Measurements from ENCODE around the gene KCNQ2. TPM values are rescaled to one million over a fixed set of nuclear protein-coding genes. Genes with fewer than 3 reads are reported as not detected.
"Not testable (repeated sequence)": the region's sequence is repeated elsewhere in the genome, so short reads cannot be mapped to it uniquely, and the experiment has no call there.

Gene KCNQ2
- total RNA-seq, 1 experiment from 2014 or later = 0.38 TPM

- intact Hi-C loops (cut with micrococcal nuclease; ENCODE audit: unreplicated experiment) = no loop called here
- CTCF ChIA-PET = interaction anchor here (1.0 kb wide), 1 partner anchor 20 kb away, joined by 4 read pairs; no protein-coding TSS in a partner anchor
- no peak for DNase-seq
- peaks cover 46% of the 10 kb centered on the region for H3K36me3 Mint-ChIP-seq (ENCODE audit: insufficient read depth, unreplicated experiment)
- H3K4me1 Mint-ChIP-seq (ENCODE audit: low read depth, unreplicated experiment) = no peaks in the 10 kb centered on the region
- no peaks in the 10 kb centered on the region for H3K9me3 Mint-ChIP-seq (ENCODE audit: low read depth, unreplicated experiment)
- H3K27me3 Mint-ChIP-seq (ENCODE audit: unreplicated experiment) = peaks cover 10% of the 10 kb centered on the region
- no TSS peak for BruUV-seq (replicated peaks)
- peak overlapping the region; percentile 95 for H3K4me3 Mint-ChIP-seq (ENCODE audit: low read depth, unreplicated experiment)
- TF ChIP-seq CTCF (IDR thresholded peaks at IDR 0.05; ENCODE audit: unreplicated experiment) = peak; percentile 20
- H3K27ac Mint-ChIP-seq (ENCODE audit: unreplicated experiment) = no peak overlapping the region
These were observed 45.2 kb upstream of the KCNQ2 start for GRCh38 chr20:63517376-63518309.

DNA sequence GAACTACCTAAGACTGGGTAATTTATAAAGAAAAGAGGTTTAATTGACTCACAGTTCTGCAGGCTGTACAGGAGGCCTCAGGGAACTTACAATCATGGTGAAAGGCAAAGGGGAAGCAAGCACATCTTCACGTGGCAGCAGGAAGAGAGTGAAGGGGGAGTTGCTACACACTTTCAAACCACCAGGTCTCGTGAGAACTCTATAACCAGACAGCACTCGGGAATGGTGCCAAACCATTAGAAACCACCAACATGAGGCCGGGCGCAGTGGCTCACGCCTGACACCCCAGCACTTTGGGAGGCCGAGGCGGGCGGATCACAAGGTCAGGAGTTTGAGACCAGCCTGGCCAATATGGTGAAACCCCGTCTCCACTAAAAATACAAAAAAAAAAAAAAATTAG lies 42.1 kb upstream of the KCNQ2 start:
- CTCF ChIA-PET = interaction anchor here (0.7 kb wide), 1 partner anchor 112 kb away, joined by 3 read pairs; no protein-coding TSS in a partner anchor
- H3K9me3 Mint-ChIP-seq (ENCODE audit: low read depth, unreplicated experiment); DNase-seq; intact Hi-C loops (cut with micrococcal nuclease; ENCODE audit: unreplicated experiment); BruUV-seq (replicated peaks); H3K4me3 Mint-ChIP-seq (ENCODE audit: low read depth, unreplicated experiment); H3K4me1 Mint-ChIP-seq (ENCODE audit: low read depth, unreplicated experiment); H3K27ac Mint-ChIP-seq (ENCODE audit: unreplicated experiment): not testable (repeated sequence)
- Mint-ChIP-seq H3K27me3 (ENCODE audit: unreplicated experiment) (peaks cover 40% of the 10 kb centered on the region), H3K36me3 (ENCODE audit: insufficient read depth, unreplicated experiment) (peaks cover 15% of the 10 kb centered on the region)

DNA sequence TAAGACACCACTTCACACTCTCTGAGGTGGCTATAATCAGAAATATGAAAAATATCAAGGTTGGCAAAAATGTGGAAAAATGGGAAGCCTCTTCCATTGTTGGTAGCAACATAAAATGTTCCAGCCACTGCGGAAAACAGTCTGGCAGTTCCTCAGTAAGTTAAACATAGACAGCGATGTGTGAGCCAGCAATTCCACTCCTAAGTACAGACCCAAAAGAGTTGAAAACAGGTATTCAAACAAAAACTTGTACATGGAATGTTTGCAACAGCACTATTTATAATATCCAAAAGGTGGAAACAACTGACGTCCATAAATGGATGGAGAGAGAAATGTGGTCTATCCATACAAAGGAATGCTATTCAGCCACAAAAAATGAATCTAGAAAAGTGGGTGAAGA lies 40.8 kb upstream of the KCNQ2 start:
- BruUV-seq (replicated peaks) = no TSS peak
- intact Hi-C loops (cut with micrococcal nuclease; ENCODE audit: unreplicated experiment) = no loop called here
- no peak overlapping the region for H3K27ac Mint-ChIP-seq (ENCODE audit: unreplicated experiment)
- no peak for TF ChIP-seq CTCF (IDR thresholded peaks at IDR 0.05; ENCODE audit: unreplicated experiment)
- H3K9me3 Mint-ChIP-seq (ENCODE audit: low read depth, unreplicated experiment) = peaks cover 2% of the 10 kb centered on the region
- CTCF ChIA-PET = no interaction called here
- H3K36me3 Mint-ChIP-seq (ENCODE audit: insufficient read depth, unreplicated experiment) = peaks cover 3% of the 10 kb centered on the region
- no peak for DNase-seq
- H3K4me1 Mint-ChIP-seq (ENCODE audit: low read depth, unreplicated experiment) = no peaks in the 10 kb centered on the region
- no peak overlapping the region for H3K4me3 Mint-ChIP-seq (ENCODE audit: low read depth, unreplicated experiment)
- peaks cover 53% of the 10 kb centered on the region for H3K27me3 Mint-ChIP-seq (ENCODE audit: unreplicated experiment)

DNA sequence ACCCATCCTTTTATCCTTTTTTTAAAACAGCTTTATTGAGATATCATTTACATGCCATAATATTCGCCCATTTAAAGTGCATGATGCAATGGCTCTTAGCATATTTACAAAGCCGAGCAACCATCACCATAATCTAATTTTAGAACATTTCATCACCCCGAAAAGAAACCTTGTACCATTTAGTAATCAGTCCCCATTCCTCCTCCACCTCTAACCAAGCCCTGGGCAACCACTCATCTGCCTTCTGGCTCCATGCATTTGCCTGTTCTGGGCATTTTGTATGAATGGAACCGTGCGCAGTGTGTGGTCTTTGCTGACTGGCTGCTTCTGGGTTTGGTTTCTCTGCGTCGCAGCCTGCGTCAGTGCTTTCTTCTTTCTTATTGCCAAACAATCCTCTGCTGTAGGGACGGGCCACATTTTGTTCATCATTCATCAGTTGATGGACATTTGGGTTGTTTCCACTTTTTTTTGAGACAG lies 36.7 kb upstream of the KCNQ2 start:
- intact Hi-C loops (cut with micrococcal nuclease; ENCODE audit: unreplicated experiment) = no loop called here

More for the DNA sequence above, 36.7 kb upstream of the KCNQ2 start:
- Mint-ChIP-seq H3K36me3 (ENCODE audit: insufficient read depth, unreplicated experiment) (no peaks in the 10 kb centered on the region), H3K27me3 (ENCODE audit: unreplicated experiment) (peaks cover 94% of the 10 kb centered on the region), H3K4me3 (ENCODE audit: low read depth, unreplicated experiment) (no peak overlapping the region), H3K4me1 (ENCODE audit: low read depth, unreplicated experiment) (no peaks in the 10 kb centered on the region), H3K9me3 (ENCODE audit: low read depth, unreplicated experiment) (peaks cover 6% of the 10 kb centered on the region), H3K27ac (ENCODE audit: unreplicated experiment) (no peak overlapping the region)
- no peak for DNase-seq
- CTCF ChIA-PET = interaction anchor here (0.7 kb wide), 1 partner anchor 1860 kb away, joined by 4 read pairs; no protein-coding TSS in a partner anchor
- BruUV-seq (replicated peaks) = no TSS peak
- no peak for TF ChIP-seq CTCF (IDR thresholded peaks at IDR 0.05; ENCODE audit: unreplicated experiment)
